ENCODE results near the gene FAM98B.
A peak's percentile ranks its signal among the peaks of the same experiment; 100 is the strongest.

Gene FAM98B

DNA sequence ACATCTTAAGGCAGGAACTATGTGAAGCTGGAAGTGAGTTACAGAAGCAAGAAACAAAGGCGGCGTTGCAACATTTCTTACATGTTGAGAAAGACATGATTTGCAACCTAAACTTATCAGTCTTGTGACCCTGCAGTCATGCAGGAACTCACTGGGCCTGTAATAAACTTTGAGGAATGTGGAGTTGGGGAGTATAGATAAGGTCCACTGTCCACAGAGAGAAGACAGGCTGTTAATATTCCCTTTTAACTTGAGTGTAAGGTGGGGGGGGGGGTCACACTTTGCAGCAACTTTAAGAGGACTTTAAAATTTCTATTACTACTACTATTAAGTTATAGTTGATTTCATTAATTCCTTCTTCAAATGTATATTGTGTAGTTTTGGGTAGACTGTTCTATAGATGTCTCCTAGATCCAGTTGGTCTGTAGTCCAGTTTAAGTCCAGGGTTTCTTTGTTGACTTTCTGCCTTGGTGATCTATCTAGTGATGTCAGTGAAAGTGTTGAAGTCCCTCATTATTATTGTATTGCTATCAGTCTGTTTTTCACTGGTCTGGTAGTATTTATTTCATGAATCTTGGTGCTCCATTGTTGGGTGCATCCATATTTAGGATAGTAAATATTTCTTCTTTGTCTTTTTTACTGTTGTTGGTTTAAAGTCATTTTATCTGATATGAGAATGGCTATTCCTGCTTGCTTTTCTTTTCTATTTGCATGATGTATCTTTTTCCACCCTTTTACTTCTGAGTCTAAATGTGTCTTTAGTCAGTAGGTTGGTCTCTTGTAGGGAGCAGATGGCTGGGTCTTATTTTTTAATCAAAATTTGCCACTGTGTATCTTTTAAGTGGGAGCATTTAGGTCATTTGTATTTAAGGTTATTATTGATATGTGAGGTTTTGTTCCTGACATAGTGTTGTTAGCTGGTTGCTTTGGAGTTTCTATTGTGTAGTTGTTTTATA, 15.6 kb upstream of the FAM98B start:
- no peak overlapping the region for H3K4me3 ChIP-seq (ENCODE audit: low read depth, low read length)
- TF ChIP-seq, protein P1, sequence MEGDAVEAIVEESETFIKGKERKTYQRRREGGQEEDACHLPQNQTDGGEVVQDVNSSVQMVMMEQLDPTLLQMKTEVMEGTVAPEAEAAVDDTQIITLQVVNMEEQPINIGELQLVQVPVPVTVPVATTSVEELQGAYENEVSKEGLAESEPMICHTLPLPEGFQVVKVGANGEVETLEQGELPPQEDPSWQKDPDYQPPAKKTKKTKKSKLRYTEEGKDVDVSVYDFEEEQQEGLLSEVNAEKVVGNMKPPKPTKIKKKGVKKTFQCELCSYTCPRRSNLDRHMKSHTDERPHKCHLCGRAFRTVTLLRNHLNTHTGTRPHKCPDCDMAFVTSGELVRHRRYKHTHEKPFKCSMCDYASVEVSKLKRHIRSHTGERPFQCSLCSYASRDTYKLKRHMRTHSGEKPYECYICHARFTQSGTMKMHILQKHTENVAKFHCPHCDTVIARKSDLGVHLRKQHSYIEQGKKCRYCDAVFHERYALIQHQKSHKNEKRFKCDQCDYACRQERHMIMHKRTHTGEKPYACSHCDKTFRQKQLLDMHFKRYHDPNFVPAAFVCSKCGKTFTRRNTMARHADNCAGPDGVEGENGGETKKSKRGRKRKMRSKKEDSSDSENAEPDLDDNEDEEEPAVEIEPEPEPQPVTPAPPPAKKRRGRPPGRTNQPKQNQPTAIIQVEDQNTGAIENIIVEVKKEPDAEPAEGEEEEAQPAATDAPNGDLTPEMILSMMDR (IDR thresholded peaks at IDR 0.05; ENCODE audit: insufficient read depth, low read depth, low read length, missing control alignments): no peak
- DNase-seq (ENCODE audit: low read depth): no peak

DNA sequence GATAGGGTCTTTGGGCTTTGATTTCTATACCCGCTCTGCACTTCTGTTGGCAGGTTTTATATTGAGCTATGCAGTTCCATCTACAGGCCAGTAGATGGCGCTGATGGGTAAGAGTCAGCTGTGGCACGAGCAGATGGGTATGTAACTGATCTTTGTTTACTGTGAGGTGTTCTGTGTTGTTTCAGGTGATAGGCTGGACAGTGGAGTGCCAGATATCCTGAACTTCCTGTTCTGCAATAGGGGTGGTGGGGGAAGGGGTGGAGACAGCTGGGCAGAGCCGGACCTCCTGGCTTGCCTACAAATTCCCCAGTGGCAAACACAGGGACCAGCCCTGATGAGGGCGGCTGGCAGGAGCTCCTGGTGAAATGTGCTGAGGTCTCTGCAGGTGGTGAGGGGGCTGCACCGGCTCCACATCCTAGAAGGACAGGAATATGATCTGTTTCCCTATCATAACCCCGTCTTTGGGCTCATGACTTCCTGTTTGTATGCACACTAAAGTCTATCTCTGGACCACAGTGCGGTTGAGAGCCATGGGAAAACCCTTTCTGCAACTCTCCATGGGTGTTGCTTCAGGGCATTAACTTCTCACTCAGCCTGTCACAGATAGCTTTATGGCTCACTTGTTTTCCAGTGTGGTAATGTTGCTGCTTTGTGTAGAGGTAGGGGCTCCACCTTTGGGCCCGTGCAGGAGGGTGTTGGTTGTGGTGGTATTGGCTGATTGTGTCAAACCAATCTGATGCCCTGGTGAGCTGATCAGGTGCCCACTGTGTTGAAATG, 13.4 kb upstream of the FAM98B start:
- DNase-seq (ENCODE audit: low read depth): peak; percentile 84

DNA sequence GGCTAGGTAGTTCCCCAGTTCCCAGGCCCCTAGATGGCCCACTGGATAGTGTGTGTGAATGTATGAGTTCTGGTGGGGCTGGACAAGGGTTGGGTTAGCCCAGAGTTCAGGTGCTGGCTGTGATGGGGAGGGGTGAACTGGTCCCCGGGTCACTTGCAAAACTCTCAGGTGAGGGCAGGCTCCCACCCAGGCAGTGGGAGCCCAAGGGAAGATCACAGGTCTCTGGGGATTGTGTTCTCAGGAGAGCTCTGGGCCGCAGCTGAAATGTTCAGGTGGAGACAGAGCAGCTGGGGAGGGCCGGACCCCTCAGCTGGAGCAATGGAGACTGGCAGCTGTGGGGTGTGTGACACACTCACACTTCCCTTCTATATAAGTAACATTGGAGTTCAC, 12.8 kb upstream of the FAM98B start:
- DNase-seq (ENCODE audit: low read depth): no peak
- no peak overlapping the region for H3K4me3 ChIP-seq (ENCODE audit: low read depth, low read length)
- TF ChIP-seq, protein P1 (IDR thresholded peaks at IDR 0.05; ENCODE audit: insufficient read depth, low read depth, low read length, missing control alignments): no peak

More for the DNA sequence above, 13.4 kb upstream of the FAM98B start:
- no peak overlapping the region; the same call in 1 of the 2 replicates for H3K4me3 ChIP-seq (ENCODE audit: low read depth, low read length)
- TF ChIP-seq, protein P1 (IDR thresholded peaks at IDR 0.05; ENCODE audit: insufficient read depth, low read depth, low read length, missing control alignments): peak; percentile 92

GRCh38 chr15:38454696-38455090, 766 bp downstream of the FAM98B start:
- H3K4me3 ChIP-seq (ENCODE audit: low read depth, low read length): peak overlapping the region; percentile 99
- DNase-seq (ENCODE audit: low read depth): no peak
- TF ChIP-seq, protein P1 (IDR thresholded peaks at IDR 0.05; ENCODE audit: insufficient read depth, low read depth, low read length, missing control alignments): no peak

GRCh38 chr15:38455092-38455491, 1.2 kb downstream of the FAM98B start:
- DNase-seq (ENCODE audit: low read depth): no peak
- peak overlapping the region; percentile 99 for H3K4me3 ChIP-seq (ENCODE audit: low read depth, low read length)
- TF ChIP-seq, protein P1 (IDR thresholded peaks at IDR 0.05; ENCODE audit: insufficient read depth, low read depth, low read length, missing control alignments): no peak

GRCh38 chr15:38458646-38459045, 4.7 kb downstream of the FAM98B start:
- DNase-seq (ENCODE audit: low read depth): no peak
- H3K4me3 ChIP-seq (ENCODE audit: low read depth, low read length): no peak overlapping the region
- TF ChIP-seq, protein P1 (IDR thresholded peaks at IDR 0.05; ENCODE audit: insufficient read depth, low read depth, low read length, missing control alignments): no peak
